GM12801 (cell line): ENCODE results near the gene IFNL1.

Source experiments
- TF ChIP-seq, protein P1 (sequence below): IDR thresholded peaks from one replicate; pipeline ENCODE4 v1.5.1; 2011; ENCODE audit warnings: control low read depth; ENCODE audit not compliant: insufficient read length; ENCODE audit errors: extremely low read depth

IFNL1 gene

DNA sequence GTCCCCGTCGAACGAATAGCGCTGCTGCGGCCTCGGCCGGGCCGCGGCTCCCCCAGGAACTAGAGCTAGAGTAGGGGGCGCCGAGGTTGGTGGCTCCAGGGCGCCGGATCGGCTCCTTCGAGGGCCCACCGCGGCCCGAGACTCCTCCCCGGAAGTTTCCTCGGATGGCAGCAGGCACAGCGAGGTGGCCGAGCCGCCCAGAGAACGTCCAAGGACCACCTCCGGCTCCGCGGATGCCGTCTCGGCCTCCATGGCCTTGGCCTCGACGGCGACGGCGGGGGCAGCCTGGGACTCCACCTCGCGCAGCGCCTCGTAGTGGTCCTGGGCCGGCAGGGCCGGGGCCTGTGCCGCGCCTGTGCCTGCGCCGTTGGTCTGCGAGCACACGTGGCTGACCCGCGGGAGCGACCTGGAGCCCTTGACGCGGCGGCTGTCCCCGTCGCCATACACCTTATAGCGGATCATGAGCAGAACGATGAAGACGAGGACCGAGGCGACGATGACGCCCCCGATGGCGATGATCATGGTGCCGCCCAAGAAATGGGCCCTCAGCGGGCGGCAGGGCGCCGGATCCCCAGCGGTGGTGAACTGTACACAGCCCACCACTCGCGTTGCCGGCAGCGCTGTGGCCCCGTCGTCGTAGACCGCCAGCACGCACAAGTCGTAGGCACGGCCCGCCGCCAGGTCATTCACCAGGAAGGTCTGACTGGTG lies 11.8 kb downstream of the IFNL1 start:
- TF ChIP-seq, protein P1, sequence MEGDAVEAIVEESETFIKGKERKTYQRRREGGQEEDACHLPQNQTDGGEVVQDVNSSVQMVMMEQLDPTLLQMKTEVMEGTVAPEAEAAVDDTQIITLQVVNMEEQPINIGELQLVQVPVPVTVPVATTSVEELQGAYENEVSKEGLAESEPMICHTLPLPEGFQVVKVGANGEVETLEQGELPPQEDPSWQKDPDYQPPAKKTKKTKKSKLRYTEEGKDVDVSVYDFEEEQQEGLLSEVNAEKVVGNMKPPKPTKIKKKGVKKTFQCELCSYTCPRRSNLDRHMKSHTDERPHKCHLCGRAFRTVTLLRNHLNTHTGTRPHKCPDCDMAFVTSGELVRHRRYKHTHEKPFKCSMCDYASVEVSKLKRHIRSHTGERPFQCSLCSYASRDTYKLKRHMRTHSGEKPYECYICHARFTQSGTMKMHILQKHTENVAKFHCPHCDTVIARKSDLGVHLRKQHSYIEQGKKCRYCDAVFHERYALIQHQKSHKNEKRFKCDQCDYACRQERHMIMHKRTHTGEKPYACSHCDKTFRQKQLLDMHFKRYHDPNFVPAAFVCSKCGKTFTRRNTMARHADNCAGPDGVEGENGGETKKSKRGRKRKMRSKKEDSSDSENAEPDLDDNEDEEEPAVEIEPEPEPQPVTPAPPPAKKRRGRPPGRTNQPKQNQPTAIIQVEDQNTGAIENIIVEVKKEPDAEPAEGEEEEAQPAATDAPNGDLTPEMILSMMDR: no peak

DNA sequence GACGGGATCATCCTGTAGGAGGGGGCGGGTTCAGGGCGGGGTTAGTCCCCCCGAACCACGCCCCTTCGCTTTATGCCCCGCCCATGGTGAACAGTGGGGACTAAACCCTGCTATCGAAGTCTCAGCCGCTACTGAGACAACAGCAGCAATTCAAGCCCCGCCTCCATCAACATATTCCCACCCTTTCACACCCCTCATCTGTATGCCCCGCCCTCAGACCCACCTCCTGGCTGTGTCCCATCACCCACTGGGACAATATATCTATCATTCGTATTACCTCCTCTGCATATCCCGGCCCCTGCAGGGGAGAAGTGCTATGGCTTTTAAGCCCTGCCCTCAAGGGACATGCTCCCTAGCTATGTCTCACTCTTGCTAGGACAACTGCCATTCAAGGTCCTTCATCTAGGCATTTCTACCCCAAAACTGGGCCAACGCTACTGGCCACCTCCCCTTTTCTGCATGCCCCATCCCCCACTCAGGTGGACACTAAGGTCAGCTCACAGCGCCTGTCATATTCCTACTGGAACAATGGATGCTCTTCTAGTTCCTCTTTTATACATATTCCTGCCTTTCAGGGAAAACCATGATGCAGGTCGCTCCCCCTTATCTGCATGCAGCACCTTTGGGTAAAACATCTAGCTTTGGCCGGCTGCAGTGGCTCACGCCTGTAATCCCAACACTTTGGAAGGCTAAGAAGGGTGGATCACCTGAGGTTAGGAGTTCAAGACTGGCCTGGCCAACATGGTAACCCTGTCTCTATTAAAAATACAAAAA lies 12.5 kb downstream of the IFNL1 start:
- TF ChIP-seq, protein P1: no peak

DNA sequence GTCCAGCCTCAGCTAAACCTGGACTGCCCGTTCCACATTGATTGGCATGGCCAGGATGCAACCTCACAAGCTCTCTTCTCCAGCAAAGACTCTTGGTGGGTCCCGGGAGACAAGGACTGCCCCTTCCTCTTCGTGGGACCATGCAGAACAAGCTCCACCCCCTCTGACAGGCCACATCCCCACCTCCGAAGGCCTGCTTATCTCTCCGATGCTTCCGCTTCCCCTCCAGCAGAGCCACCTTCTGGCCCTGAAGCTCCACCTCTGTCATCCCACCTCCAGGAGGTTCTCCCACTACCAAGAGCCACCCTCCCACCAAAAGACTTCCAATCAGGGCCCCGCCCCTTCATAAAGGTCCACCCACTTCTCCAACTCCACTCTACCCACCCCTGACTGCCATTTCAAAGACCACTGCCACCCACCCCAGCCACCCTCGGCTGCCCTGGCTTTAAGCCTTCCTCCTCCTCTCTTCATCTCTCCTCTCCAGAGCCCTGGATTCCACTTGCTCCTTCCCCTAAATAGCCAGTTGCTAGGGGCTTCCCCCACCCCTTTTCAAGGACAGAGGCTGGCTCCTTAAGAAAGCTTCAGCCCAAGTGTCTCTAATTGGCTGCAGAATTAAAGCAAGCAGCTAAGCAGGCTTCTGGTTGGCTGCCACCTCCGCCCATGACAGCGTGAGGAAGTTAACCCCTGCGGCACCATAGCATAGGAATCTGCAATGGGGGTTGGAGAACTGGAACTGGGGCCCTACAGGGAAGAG lies 14.5 kb downstream of the IFNL1 start:
- TF ChIP-seq, protein P1: no peak

DNA sequence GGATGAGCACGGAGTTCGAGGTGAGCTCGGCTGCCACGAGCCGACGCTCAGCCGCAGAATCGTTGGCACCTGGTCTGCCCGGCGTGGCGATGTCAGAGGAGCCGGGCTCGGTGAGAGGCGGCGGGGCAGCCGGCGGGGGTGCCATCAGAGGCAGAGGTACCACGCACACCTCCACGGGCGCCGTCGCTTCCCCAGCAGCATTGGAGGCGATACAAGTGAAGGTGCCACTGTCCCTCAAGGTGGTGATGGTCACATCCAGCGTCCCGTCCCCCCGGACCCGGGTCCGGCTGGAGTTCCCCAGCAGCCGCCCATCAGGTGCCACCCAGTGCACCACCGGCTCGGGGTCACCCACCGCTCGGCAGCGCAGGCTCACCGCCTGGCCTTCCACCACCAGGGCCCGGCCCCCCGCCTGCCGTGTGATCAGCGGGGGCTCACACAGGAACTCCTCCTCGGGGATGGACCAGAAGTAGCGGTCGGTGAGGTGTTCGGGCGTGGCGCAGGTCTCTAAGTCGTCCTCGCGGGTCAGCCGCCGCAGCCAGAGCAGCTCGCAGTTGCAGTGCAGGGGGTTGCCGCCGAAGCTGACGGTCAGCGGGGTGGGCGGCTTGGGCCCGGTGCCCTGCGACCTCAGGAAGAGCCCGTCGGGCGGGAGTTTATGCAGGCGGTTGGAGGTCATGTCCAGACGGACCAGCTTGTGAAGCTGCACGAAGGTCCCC lies 18.0 kb downstream of the IFNL1 start:
- TF ChIP-seq, protein P1: no peak

DNA sequence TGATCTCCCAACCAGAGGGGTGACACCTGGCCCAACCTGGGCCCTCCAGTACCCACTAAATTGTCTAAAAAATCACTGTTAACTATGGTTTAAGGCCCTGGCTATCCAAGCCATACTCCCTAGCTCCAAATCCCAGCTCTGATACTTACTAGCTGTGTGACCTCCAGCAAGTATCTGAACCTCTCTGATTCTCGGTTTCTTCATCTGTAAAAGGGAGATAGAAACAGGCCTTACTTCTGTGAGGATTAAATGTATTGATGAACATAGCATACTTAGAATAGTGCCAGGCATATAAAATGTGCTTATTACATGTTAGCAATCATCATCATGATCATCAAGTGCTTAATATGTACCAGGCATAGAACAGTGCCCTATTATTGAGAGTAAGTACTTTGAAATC lies 19.7 kb downstream of the IFNL1 start:
- TF ChIP-seq, protein P1: no peak

DNA sequence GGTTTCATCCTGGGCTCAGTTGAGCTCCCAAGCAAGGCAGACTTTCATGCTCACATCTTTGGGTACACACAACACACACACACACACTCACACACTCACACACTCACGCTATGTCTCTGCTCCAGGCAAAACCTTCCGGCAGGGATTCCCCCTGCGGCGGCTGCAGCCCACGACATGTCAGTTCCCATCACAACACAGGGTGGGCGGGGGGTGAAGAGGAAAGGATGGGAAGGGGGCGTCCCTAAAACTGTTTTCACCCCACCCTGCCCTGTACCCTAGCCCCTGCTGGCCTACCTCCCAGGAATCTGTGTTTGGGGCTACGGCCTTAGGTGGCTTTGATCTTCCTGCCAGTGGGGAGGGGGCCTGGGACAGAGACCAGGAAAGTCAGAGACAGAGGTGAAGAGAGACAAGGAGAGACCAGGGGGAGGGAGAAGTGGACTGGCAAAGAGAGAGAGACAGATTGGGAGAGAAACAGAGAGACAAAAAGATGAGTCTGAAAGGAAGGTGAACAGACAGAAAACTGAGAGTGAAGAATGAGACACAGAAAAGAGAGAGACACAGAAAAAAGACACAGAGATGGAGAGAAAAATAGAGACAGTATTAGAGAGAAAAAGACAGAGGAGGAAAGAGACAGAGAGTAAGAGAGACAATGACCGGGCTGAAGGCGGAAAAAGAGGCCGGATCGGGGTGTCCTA lies 20.6 kb downstream of the IFNL1 start:
- TF ChIP-seq, protein P1: no peak
